ENCODE results near the gene BRICD5. TPM values are rescaled to one million over a fixed set of nuclear protein-coding genes. Genes with fewer than 3 reads are reported as not detected.

The BRICD5 gene
- total and polyA plus RNA-seq, 8 donors = 2.9 to 15.3 (median 5.1) TPM

GRCh38 chr16:2167068-2167638 is 43.5 kb downstream of the BRICD5 start:
- TF ChIP-seq CTCF (IDR thresholded peaks at IDR 0.05) = no peak
- DNase-seq = no peak
- H3K9me3 ChIP-seq = no peaks in the 10 kb centered on the region
- no peak for ATAC-seq
- no peak overlapping the region for H3K4me3 ChIP-seq
- H3K36me3 ChIP-seq = peaks cover 0 to 80% of the 10 kb centered on the region in 2 donors
- no peaks in the 10 kb centered on the region for H3K27me3 ChIP-seq
- intact Hi-C loops (cut with DNase I) = no loop called here
- H3K4me1 ChIP-seq = peaks cover 0 to 1% of the 10 kb centered on the region in 2 donors
- no peak overlapping the region for H3K27ac ChIP-seq

DNA sequence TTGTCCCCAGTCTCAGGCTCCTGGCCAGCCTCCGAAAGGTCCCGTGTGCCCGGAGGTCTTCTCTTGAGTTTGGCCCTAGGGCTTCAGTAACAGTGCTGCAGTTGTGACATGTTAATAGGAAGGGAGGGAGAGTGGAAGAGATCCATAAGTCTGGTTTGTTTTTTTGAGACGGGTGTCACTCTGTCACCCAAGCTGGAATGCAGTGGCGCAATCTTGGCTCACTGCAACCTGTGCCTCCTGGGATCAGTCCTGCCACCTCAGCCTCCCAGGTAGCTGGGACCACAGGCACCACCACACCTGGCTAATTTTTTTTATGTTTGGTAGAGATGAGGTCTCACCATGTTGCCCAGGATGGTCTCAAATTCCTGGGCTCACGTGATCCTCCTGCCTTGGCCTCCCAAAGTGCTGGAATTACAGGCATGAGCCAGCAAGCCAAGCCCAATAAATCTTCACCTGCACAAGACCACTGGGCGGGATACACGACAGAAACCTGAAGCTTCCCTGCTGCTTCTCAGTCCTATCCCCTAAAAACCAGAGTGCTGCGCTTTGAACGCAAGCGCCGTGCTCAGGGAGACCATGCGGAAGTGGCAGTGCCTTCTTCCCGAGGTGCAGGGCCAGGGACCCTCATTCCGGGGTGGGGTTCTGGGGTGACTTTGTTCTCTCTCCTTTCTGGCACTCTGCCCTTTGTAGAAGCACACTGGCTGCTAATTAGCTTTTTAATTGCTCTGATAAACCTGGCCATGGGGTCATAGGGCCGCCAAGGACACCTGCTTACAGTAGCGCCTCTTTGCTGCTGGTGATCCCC is 44.2 kb downstream of the BRICD5 start:
- no peak for TF ChIP-seq CTCF (IDR thresholded peaks at IDR 0.05)
- Histone ChIP-seq H3K9me3 (no peaks in the 10 kb centered on the region), H3K4me3 (no peak overlapping the region), H3K4me1 (peaks cover 0 to 3% of the 10 kb centered on the region in 2 donors), H3K27ac (no peak overlapping the region), H3K36me3 (peaks cover 0 to 74% of the 10 kb centered on the region in 2 donors), H3K27me3 (no peaks in the 10 kb centered on the region)
- ATAC-seq (no peak), DNase-seq (no peak)
- intact Hi-C loops (cut with DNase I) = no loop called here

GRCh38 chr16:2165861-2166260 is 44.8 kb downstream of the BRICD5 start:
- Histone ChIP-seq H3K27ac (no peak overlapping the region), H3K4me3 (no peak overlapping the region), H3K9me3 (no peaks in the 10 kb centered on the region), H3K36me3 (peaks cover 0 to 71% of the 10 kb centered on the region in 2 donors), H3K4me1 (peaks cover 3 to 4% of the 10 kb centered on the region in 2 donors), H3K27me3 (no peaks in the 10 kb centered on the region)
- DNase-seq (no peak), ATAC-seq (no peak)
- intact Hi-C loops (cut with DNase I) = no loop called here
- no peak for TF ChIP-seq CTCF (IDR thresholded peaks at IDR 0.05)

DNA sequence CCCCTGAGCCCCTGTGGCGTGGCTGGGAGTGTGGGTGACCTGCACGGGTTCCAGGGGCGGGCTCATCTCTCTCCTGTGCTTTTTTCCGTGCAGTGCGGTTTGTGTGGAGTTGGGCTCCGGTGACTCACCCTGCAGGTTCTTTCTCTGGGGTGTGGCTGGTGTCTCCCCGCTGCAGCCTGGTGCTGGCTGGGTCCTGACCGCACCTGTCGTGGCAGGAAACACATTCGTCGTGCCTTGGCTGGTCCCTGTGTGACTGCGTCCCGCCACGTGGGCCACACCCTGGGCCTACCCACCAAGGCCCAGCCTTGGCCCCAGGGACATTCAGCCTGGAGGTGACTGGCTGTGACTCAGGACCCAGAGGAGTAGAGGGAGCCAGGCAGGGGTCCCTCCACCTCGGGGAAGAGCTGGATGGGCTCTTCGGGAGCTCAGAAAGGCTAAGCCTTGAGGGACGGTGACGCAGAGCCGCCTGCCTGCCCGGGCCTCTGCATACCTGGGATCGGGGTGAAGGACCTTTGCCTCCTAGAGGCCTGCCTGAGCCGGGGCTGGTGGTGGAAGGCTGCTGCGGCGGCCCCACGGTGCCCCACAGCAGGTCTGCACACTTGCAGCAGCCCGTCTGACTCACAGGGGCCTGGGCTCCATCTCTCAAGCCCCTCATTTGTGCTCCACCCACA is 47.3 kb downstream of the BRICD5 start:
- no peaks in the 10 kb centered on the region for H3K9me3 ChIP-seq
- H3K27ac ChIP-seq = no peak overlapping the region
- H3K36me3 ChIP-seq = peaks cover 0 to 45% of the 10 kb centered on the region in 2 donors
- no peak for TF ChIP-seq CTCF (IDR thresholded peaks at IDR 0.05)
- H3K27me3 ChIP-seq = no peaks in the 10 kb centered on the region
- no peak overlapping the region for H3K4me3 ChIP-seq
- peaks cover 14 to 27% of the 10 kb centered on the region in 2 donors for H3K4me1 ChIP-seq
- intact Hi-C loops (cut with DNase I) = no loop called here
- DNase-seq = no peak
- no peak for ATAC-seq

GRCh38 chr16:2162676-2163118 is 48.0 kb downstream of the BRICD5 start:
- Histone ChIP-seq H3K9me3 (no peaks in the 10 kb centered on the region), H3K4me3 (no peak overlapping the region), H3K36me3 (peaks cover 0 to 39% of the 10 kb centered on the region in 2 donors), H3K27me3 (no peaks in the 10 kb centered on the region), H3K4me1 (peaks cover 19 to 34% of the 10 kb centered on the region in 2 donors), H3K27ac (no peak overlapping the region)
- TF ChIP-seq CTCF (IDR thresholded peaks at IDR 0.05) = no peak
- DNase-seq (no peak), ATAC-seq (no peak)
- intact Hi-C loops (cut with DNase I) = no loop called here
